Lung (tissue), 12 donors: Measurements from ENCODE around the gene TET1. TPM values are rescaled to one million over a fixed set of nuclear protein-coding genes. Genes with fewer than 3 reads are reported as not detected.
"Not testable (repeated sequence)": the region's sequence is repeated elsewhere in the genome, so short reads cannot be mapped to it uniquely, and the experiment has no call there.

Experiments used
- ATAC-seq: fragments of 200-7000 bp; cut with Tn5 transposase; one replicate; pipeline ENCODE4 v1.9.1; 2020; ENCODE audit warnings: moderate number of reproducible peaks; ENCODE audit not compliant: insufficient read depth, low FRiP score
- DNase-seq, 3 donors: peaks; one replicate each; pipeline ENCODE4 v3.0.0-alpha.2; 2013 to 2017
- H3K27ac ChIP-seq, 2 donors: one replicate each; pipeline ENCODE4 v1.5.1; 2013; ENCODE audit warnings: mild to moderate bottlenecking in 2 of 2, moderate library complexity in 2 of 2, control low read depth in 1 of 2, inconsistent platforms in 1 of 2, low read depth in 1 of 2, low read length in 1 of 2
- H3K27me3 ChIP-seq, 3 donors: one replicate each; pipeline ENCODE4 v1.5.1; 2013; ENCODE audit warnings: low read length in 2 of 3; ENCODE audit not compliant: control insufficient read depth in 3 of 3, insufficient read depth in 3 of 3
- H3K36me3 ChIP-seq, 4 donors: one replicate each; pipeline ENCODE4 v1.5.1; 2013; ENCODE audit warnings: low read length in 4 of 4, mild to moderate bottlenecking in 1 of 4, moderate library complexity in 1 of 4; ENCODE audit not compliant: control insufficient read depth in 4 of 4, insufficient read depth in 4 of 4
- H3K4me1 ChIP-seq, 5 donors: one replicate each; pipeline ENCODE4 v1.5.1; 2013; ENCODE audit warnings: low read length in 5 of 5, mild to moderate bottlenecking in 2 of 5, moderate library complexity in 1 of 5; ENCODE audit not compliant: control insufficient read depth in 5 of 5, insufficient read depth in 5 of 5
- H3K4me3 ChIP-seq: one replicate; pipeline ENCODE4 v1.5.1; 2013; ENCODE audit warnings: mild to moderate bottlenecking, control low read depth, moderate library complexity
- H3K9ac ChIP-seq, 2 donors: one replicate each; pipeline ENCODE4 v1.5.1; 2013; ENCODE audit warnings: low read length in 2 of 2, control low read depth in 1 of 2; ENCODE audit not compliant: insufficient read depth in 1 of 2
- H3K9me3 ChIP-seq, 4 donors: one replicate each; pipeline ENCODE4 v1.5.1; 2013; ENCODE audit warnings: low read length in 3 of 4, mild to moderate bottlenecking in 1 of 4, moderate library complexity in 1 of 4; ENCODE audit not compliant: control insufficient read depth in 4 of 4, insufficient read depth in 3 of 4
- CTCF ChIP-seq: IDR thresholded peaks from 2 replicates; pipeline ENCODE4 v1.5.1; 2012; ENCODE audit warnings: mild to moderate bottlenecking; ENCODE audit errors: control extremely low read depth, extremely low read depth
- WGBS, 2 donors: extraction: QIAGEN DNeasy Blood & Tissue Kit; methylation state at CpG; one replicate each; pipeline ENCODE4 v1.1.7; 2013; 5-methylcytosine and 5-hydroxymethylcytosine counted together
- polyA plus RNA-seq, 2 donors: library from polyadenylated mRNA; stranded (reverse); fragments of 200-250 nt; gene quantifications; one replicate each; pipeline ENCODE4 v1.2.1, GENCODE V29; 2013
- total RNA-seq, 2 donors: library from RNA; depleted of rRNA in 1 of 2; stranded (reverse); fragments of >200 nt in 1 of 2; gene quantifications; one replicate each; pipeline ENCODE4 v1.2.1, GENCODE V29; 2014 to 2021
- donor health status: control.
- donor health status: control.
- donor health status: Bipolar disorder and iron deficiency.
- donor health status: healthy.
- donor health status: DM: yes; HTN: yes; CAD: no.

The TET1 gene
- total and polyA plus RNA-seq, 4 donors = 0.06 to 23.5 (median 0.73) TPM

- Histone ChIP-seq H3K27me3 (no peaks in the 10 kb centered on the region), H3K4me1 (peaks cover 0 to 12% (median 7%) of the 10 kb centered on the region in 5 donors), H3K36me3 (peaks cover 0 to 14% (median 0%) of the 10 kb centered on the region in 4 donors), H3K9me3 (no peaks in the 10 kb centered on the region), H3K27ac (no peak overlapping the region), H3K9ac (no peak overlapping the region), H3K4me3 (no peak overlapping the region)
- TF ChIP-seq CTCF = no peak
- ATAC-seq (no peak), DNase-seq (no peak)
- WGBS, 2 donors = 89 to 92% methylated on average over 2 of the region's 2 CpGs
These were observed 18.8 kb downstream of the TET1 start for GRCh38 chr10:68578974-68579373.

- H3K4me3 ChIP-seq, ATAC-seq, H3K27ac ChIP-seq, H3K27me3 ChIP-seq, H3K9ac ChIP-seq, H3K36me3 ChIP-seq, H3K9me3 ChIP-seq, DNase-seq: not testable (repeated sequence)
- WGBS, 2 donors = 94 to 95% methylated on average over 6 of the region's 6 CpGs
- peaks cover 0 to 12% (median 7%) of the 10 kb centered on the region in 5 donors for H3K4me1 ChIP-seq
These were observed 24.1 kb downstream of the TET1 start for GRCh38 chr10:68584187-68584586.

- Histone ChIP-seq H3K9ac (no peak overlapping the region), H3K4me1 (peaks cover 0 to 12% (median 7%) of the 10 kb centered on the region in 5 donors), H3K4me3 (no peak overlapping the region), H3K27ac (no peak overlapping the region), H3K36me3 (peaks cover 0 to 6% (median 0%) of the 10 kb centered on the region in 4 donors), H3K27me3 (no peaks in the 10 kb centered on the region), H3K9me3 (no peaks in the 10 kb centered on the region)
- ATAC-seq (no peak), DNase-seq (no peak)
- whole genome bisulfite sequencing, 2 donors = 85 to 87% methylated on average over 5 of the region's 5 CpGs
- TF ChIP-seq CTCF = no peak
These were observed 26.6 kb downstream of the TET1 start for GRCh38 chr10:68586606-68587305.

- H3K9me3 ChIP-seq = no peaks in the 10 kb centered on the region
- H3K4me3 ChIP-seq = no peak overlapping the region
- H3K36me3 ChIP-seq = peaks cover 0 to 3% (median 0%) of the 10 kb centered on the region in 4 donors
- ATAC-seq (no peak), DNase-seq (no peak)
- peak overlapping the region in 1 of 2 donors; percentile 13 for H3K27ac ChIP-seq
- no peaks in the 10 kb centered on the region for H3K27me3 ChIP-seq
- no peak overlapping the region for H3K9ac ChIP-seq
- no peak for TF ChIP-seq CTCF
- 66 to 83% methylated on average over 5 of the region's 5 CpGs for WGBS, 2 donors
- peaks cover 0 to 11% (median 2%) of the 10 kb centered on the region in 5 donors for H3K4me1 ChIP-seq
These were observed 34.3 kb downstream of the TET1 start for GRCh38 chr10:68594405-68594804.
